H1 (cell line): ENCODE measurements around the gene NELL1. TPM values are rescaled to one million over a fixed set of nuclear protein-coding genes. Genes with fewer than 3 reads are reported as not detected.

Experiments
- GTF2F1 ChIP-seq: IDR thresholded peaks from 2 replicates; pipeline ENCODE4 v1.6.1; 2012; ENCODE audit warnings: low read depth, low read length, improper control_type of control experiment, borderline replicate concordance
- HDAC2 ChIP-seq, 2 experiments: fragments of 300-600 bp in 1 of 2; sonication (generic) in 1 of 2; IDR thresholded peaks; 2 replicates each; pipeline ENCODE4 v1.6.1; 2011 to 2012; ENCODE audit warnings: low read depth in 2 of 2, low read length in 2 of 2, mild to moderate bottlenecking in 2 of 2, moderate library complexity in 2 of 2, borderline replicate concordance in 1 of 2, inconsistent platforms in 1 of 2
- KDM1A ChIP-seq: fragments of 200-600, 300-600 bp; sonication (generic); IDR thresholded peaks from 2 replicates; pipeline ENCODE4 v1.7.1; 2016; ENCODE audit warnings: mild to moderate bottlenecking, low read length, borderline replicate concordance
- KDM4A ChIP-seq: IDR thresholded peaks from one replicate; pipeline ENCODE4 v1.7.1; 2012; ENCODE audit warnings: low read depth, mild to moderate bottlenecking, moderate library complexity, low read length, inconsistent platforms; ENCODE audit not compliant: severe bottlenecking
- polyA plus RNA-seq, 7 experiments: library from polyadenylated mRNA; depleted of rRNA in 3 of 7; stranded (reverse) in 5 of 7; unstranded in 2 of 7; fragments of >200 nt in 5 of 7; fragments of 200-250 nt in 2 of 7; gene quantifications; 1 replicate in 5 of 7; 2 replicates in 1 of 7; 4 replicates in 1 of 7; pipeline versions ENCODE4 v1.2.1 to v1.2.3, GENCODE V29; 2011 to 2013; ENCODE audit warnings: missing spikeins in 2 of 7, mixed read lengths in 2 of 7
- total RNA-seq: library from RNA; stranded (reverse); fragmentation: NEBNext Ultra II Directional; extraction: Animal tissue kit (Norgen Biotek cat#: 25700); gene quantifications from 2 replicates; pipeline ENCODE4 v1.2.1, GENCODE V29; 2021

NELL1 gene
- total and polyA plus RNA-seq, 2 of the 8 experiments (the other 6 are each of a cell fraction or from before 2014, with no cell fraction given): 0.21 TPM; not detected in 1

DNA sequence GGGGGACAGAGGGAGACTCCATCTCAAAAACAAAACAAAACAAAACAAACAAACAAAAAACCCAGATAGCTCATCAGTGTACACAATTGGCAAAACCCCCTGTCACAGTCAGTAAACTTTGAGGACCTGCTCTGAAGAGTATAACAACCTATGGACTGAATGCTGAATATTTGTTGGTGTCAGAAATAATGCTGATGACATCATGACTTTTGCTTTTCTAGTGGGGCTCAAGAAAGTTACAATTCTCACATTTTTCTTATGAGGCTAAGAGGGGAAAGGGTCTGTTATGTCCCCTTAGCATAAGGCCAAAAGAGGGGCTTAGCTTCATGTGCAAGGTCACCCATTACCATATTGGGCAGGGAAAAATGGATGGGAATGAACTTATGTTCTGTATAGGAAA, 207.4 kb downstream of the NELL1 start (continued):
- TF ChIP-seq HDAC2 (IDR thresholded peaks at IDR 0.05; ENCODE audit: borderline replicate concordance in 1 of 2, low read depth in 2 of 2, low read length in 2 of 2): no peak
- no peak for TF ChIP-seq KDM1A
- TF ChIP-seq GTF2F1: no peak
- no peak for TF ChIP-seq KDM4A
